HepG2 (cell line): Measurements from ENCODE around the gene MIA3. TPM values are rescaled to one million over a fixed set of nuclear protein-coding genes. Genes with fewer than 3 reads are reported as not detected.

Experiments
- ATAC-seq: fragments of 200-7000 bp; cut with Tn5 transposase; 3 replicates; pipeline ENCODE4 v1.9.1; 2020; ENCODE audit warnings: mild to moderate bottlenecking, moderate library complexity
- BruUV-seq: library from RNA; stranded (reverse); fragments of 400-500 nt; replicated peaks from 2 replicates; lab custom pipeline; 2021; lab: Mats Ljungman, UMichigan
- CTCF ChIA-PET: fragments of 300-600 bp; formaldehyde crosslinking; extraction: SDS; loops from one replicate; lab custom pipeline; 2021; ENCODE audit warnings: low total read pairs, inconsistent platforms, low intra/inter-chr PET ratio; lab: Yijun Ruan, JAX
- POLR2A ChIA-PET: fragments of 350-600 bp; sonication (Branson Sonifier 250); formaldehyde crosslinking; loops from one replicate; lab custom pipeline; 2020; ENCODE audit warnings: antibody characterized with exemption, inconsistent platforms; lab: Yijun Ruan, JAX
- DNase-seq: peaks from one replicate; pipeline ENCODE4 v3.0.0-alpha.2; 2015; ENCODE audit warnings: low spot score
- FAIRE-seq: peaks from 3 replicates; lab custom pipeline; 2011; peaks lifted over from hg19 to GRCh38; lab: Jason Lieb, UNC
- H2AFZ ChIP-seq: one replicate; pipeline ENCODE4 v1.6.1; 2011; ENCODE audit warnings: low read length, inconsistent platforms
- H3K27ac ChIP-seq: fragments of 300-600 bp; 3 replicates; pipeline ENCODE4 v1.8.0; 2011; ENCODE audit warnings: mixed run types, mild to moderate bottlenecking, mixed read lengths, low read length, inconsistent platforms; ENCODE audit not compliant: insufficient read depth; ENCODE audit errors: extremely low read length
- H3K27me3 ChIP-seq, 2 experiments: fragments of 200-600 bp in 1 of 2; 2 replicates in 1 of 2; 3 replicates in 1 of 2; pipeline versions ENCODE4 v1.6.0 to v1.8.0; 2011; ENCODE audit warnings: low read length in 2 of 2, mild to moderate bottlenecking in 2 of 2, moderate library complexity in 2 of 2, inconsistent platforms in 1 of 2; ENCODE audit not compliant: insufficient read depth in 2 of 2, control insufficient read depth in 1 of 2
- H3K36me3 ChIP-seq, 2 experiments: fragments of 200-600 bp in 1 of 2; replicated peaks in 1 of 2; 2 replicates in 1 of 2; 3 replicates in 1 of 2; pipeline versions ENCODE4 v1.5.1 to v1.8.0; 2011; ENCODE audit warnings: low read length in 2 of 2, inconsistent platforms in 1 of 2; ENCODE audit not compliant: insufficient read depth in 2 of 2, control insufficient read depth in 1 of 2
- H3K4me1 ChIP-seq: 2 replicates; pipeline ENCODE4 v1.5.1; 2012; ENCODE audit warnings: low read length, inconsistent platforms; ENCODE audit not compliant: insufficient read depth
- H3K4me2 ChIP-seq: 2 replicates; pipeline ENCODE4 v1.6.0; 2011; ENCODE audit warnings: low read depth, low read length, inconsistent platforms
- H3K4me3 ChIP-seq, 3 experiments: fragments of 200-600 bp in 1 of 3; sonication (generic), shearing (Covaris generic) in 1 of 3; replicated peaks in 1 of 3; 2 replicates each; pipeline ENCODE4 v1.5.1; 2011 to 2016; ENCODE audit warnings: low read length in 3 of 3, inconsistent platforms in 2 of 3, low read depth in 2 of 3, mild to moderate bottlenecking in 2 of 3, control low read depth in 1 of 3, mixed read lengths in 1 of 3; ENCODE audit not compliant: insufficient read depth in 1 of 3
- H3K79me2 ChIP-seq: one replicate; pipeline ENCODE4 v1.6.1; 2011; ENCODE audit warnings: low read length, inconsistent platforms; ENCODE audit not compliant: insufficient read depth
- H3K9ac ChIP-seq: 2 replicates; pipeline ENCODE4 v1.6.0; 2011; ENCODE audit warnings: mild to moderate bottlenecking, low read depth, low read length, inconsistent platforms; ENCODE audit not compliant: insufficient read depth
- H3K9me3 ChIP-seq: 2 replicates; pipeline ENCODE4 v1.5.1; 2012; ENCODE audit warnings: mild to moderate bottlenecking, low read length
- H4K20me1 ChIP-seq: 2 replicates; pipeline ENCODE4 v1.6.0; 2011; ENCODE audit warnings: inconsistent platforms, mild to moderate bottlenecking, low read length, moderate library complexity; ENCODE audit not compliant: insufficient read depth
- ARNT2 ChIP-seq: sonication (generic); formaldehyde crosslinking; IDR thresholded peaks from 2 replicates; pipeline ENCODE4 v1.8.0; 2022; ENCODE audit warnings: mild to moderate bottlenecking, low read depth, missing genetic modification reagents, moderate library complexity
- FLYWCH1 ChIP-seq: sonication (generic); formaldehyde crosslinking; IDR thresholded peaks from 2 replicates; pipeline ENCODE4 v1.8.1; 2023; ENCODE audit warnings: mild to moderate bottlenecking, missing genetic modification reagents
- LRRFIP1 ChIP-seq: sonication (generic); formaldehyde crosslinking; conservative IDR thresholded peaks from 2 replicates; pipeline ENCODE4 v1.4.0; 2020; ENCODE audit warnings: missing genetic modification reagents
- PPARG ChIP-seq: conservative IDR thresholded peaks from 2 replicates; pipeline ENCODE4 v1.6.1; 2016; ENCODE audit warnings: missing biosample characterization, missing genetic modification reagents
- TCF7L2 ChIP-seq: IDR thresholded peaks from 2 replicates; pipeline ENCODE4 v1.6.1; 2011; ENCODE audit warnings: mild to moderate bottlenecking, low read depth, low read length, moderate library complexity
- ZNF329 ChIP-seq: sonication (generic); formaldehyde crosslinking; IDR thresholded peaks from 2 replicates; pipeline ENCODE4 v1.9.0; 2021; ENCODE audit warnings: low read depth, mild to moderate bottlenecking, missing genetic modification reagents
- ZNF343 ChIP-seq: sonication (generic); formaldehyde crosslinking; IDR thresholded peaks from 2 replicates; pipeline ENCODE4 v1.4.0; 2020; ENCODE audit warnings: mild to moderate bottlenecking, missing genetic modification reagents
- ZNF564 ChIP-seq: sonication (generic); formaldehyde crosslinking; IDR thresholded peaks from 2 replicates; pipeline ENCODE4 v1.8.1; 2023; ENCODE audit warnings: mild to moderate bottlenecking, missing genetic modification reagents
- ZNF746 ChIP-seq: sonication (generic); formaldehyde crosslinking; IDR thresholded peaks from 2 replicates; pipeline ENCODE4 v1.8.0; 2022; ENCODE audit warnings: mild to moderate bottlenecking, missing genetic modification reagents
- ZNF772 ChIP-seq: sonication (generic); formaldehyde crosslinking; IDR thresholded peaks from 2 replicates; pipeline ENCODE4 v1.5.0; 2020; ENCODE audit warnings: mild to moderate bottlenecking, missing genetic modification reagents
- WGBS: methylation state at CpG from one replicate; pipeline ENCODE4 v1.1.6; 2017; ENCODE audit warnings: low lambda C conversion rate; 5-methylcytosine and 5-hydroxymethylcytosine counted together
- in situ Hi-C: cut with HindIII; loops from 2 replicates; pipeline ENCODE4 v1.10.0; 2017; ENCODE audit warnings: low pct_unique_long_range_greater_than_20kb; ENCODE audit not compliant: extremely low pct_ligation_motif_present
- intact Hi-C: fragments of 100-400 bp; cut with micrococcal nuclease; formaldehyde crosslinking; loops from one replicate; pipeline ENCODE4 v1.10.0; 2022; ENCODE audit not compliant: unreplicated experiment
- polyA plus RNA-seq, 8 experiments: library from polyadenylated mRNA; depleted of rRNA in 3 of 8; stranded (reverse) in 7 of 8; unstranded in 1 of 8; fragments of >200 nt; fragmentation: Illumina TruSeq in 4 of 8; extraction: Trizol in 4 of 8; gene quantifications; 2 replicates each; pipeline versions ENCODE4 v1.2.1 to v1.2.3, GENCODE V29; 2011 to 2016; ENCODE audit warnings: low read depth in 4 of 8, missing spikeins in 1 of 8, mixed read lengths in 1 of 8; ENCODE audit not compliant: insufficient read depth in 1 of 8
- total RNA-seq, 5 experiments: library from RNA; depleted of rRNA; stranded (reverse); fragments of >200 nt; fragmentation: Illumina TruSeq; extraction: Trizol; gene quantifications; 2 replicates each; pipeline ENCODE4 v1.2.3, GENCODE V29; 2016; ENCODE audit warnings: low read depth in 1 of 5
- TF ChIP-seq, protein P1 (sequence below): sonication (generic); formaldehyde crosslinking; IDR thresholded peaks from 2 replicates; pipeline ENCODE4 v1.5.0; 2020; ENCODE audit warnings: missing genetic modification reagents
- TF ChIP-seq, protein P2 (sequence below): sonication (generic); formaldehyde crosslinking; IDR thresholded peaks from 2 replicates; pipeline ENCODE4 v1.8.0; 2023; ENCODE audit warnings: mild to moderate bottlenecking, missing genetic modification reagents

The MIA3 gene
- total and polyA plus RNA-seq, 2 of the 13 experiments (the other 11 are each of a cell fraction or from before 2014, with no cell fraction given) = 45.6 to 48.7 TPM

GRCh38 chr1:222588135-222588534, 29.8 kb upstream of the MIA3 start:
- FAIRE-seq = no peak
- in situ Hi-C loops = no loop called here
- peak overlapping the region; percentile 82 for H3K4me2 ChIP-seq
- 0 out of 2 replicates have a peak overlapping the region, but pooled peaks have one; percentile 81 for H3K9ac ChIP-seq
- H2AFZ ChIP-seq = no peak overlapping the region
- H3K27me3 ChIP-seq = no peaks in the 10 kb centered on the region; a peak in 1 of 5 replicates
- 100% methylated on average over 1 of the region's 1 CpG for WGBS
- no TSS peak for BruUV-seq
- no peak for DNase-seq
- H4K20me1 ChIP-seq = no peaks in the 10 kb centered on the region
- POLR2A ChIA-PET = interaction anchor here (2.7 kb wide), 1 partner anchor 56 kb away, joined by 17 read pairs; no protein-coding TSS in a partner anchor
- TF ChIP-seq ZNF746 (CRISPR knock-in tag) = no peak
- TF ChIP-seq, protein P1, sequence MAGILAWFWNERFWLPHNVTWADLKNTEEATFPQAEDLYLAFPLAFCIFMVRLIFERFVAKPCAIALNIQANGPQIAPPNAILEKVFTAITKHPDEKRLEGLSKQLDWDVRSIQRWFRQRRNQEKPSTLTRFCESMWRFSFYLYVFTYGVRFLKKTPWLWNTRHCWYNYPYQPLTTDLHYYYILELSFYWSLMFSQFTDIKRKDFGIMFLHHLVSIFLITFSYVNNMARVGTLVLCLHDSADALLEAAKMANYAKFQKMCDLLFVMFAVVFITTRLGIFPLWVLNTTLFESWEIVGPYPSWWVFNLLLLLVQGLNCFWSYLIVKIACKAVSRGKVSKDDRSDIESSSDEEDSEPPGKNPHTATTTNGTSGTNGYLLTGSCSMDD (CRISPR knock-in tag) = no peak
- CTCF ChIA-PET = no interaction called here
- intact Hi-C loops = loop anchor here (2.0 kb wide), 1 partner anchor 31 kb away; the partner anchor contains the start of gene MIA3
- ATAC-seq = no peak
- no peaks in the 10 kb centered on the region for H3K9me3 ChIP-seq
- H3K36me3 ChIP-seq = peaks cover 0 to 16% of the 10 kb centered on the region in 2 experiments; a peak in 1 of 5 replicates
- no peak overlapping the region for H3K4me3 ChIP-seq
- H3K79me2 ChIP-seq = peaks cover 29% of the 10 kb centered on the region
- H3K27ac ChIP-seq = no peak overlapping the region
- H3K4me1 ChIP-seq = peaks cover 38% of the 10 kb centered on the region

DNA sequence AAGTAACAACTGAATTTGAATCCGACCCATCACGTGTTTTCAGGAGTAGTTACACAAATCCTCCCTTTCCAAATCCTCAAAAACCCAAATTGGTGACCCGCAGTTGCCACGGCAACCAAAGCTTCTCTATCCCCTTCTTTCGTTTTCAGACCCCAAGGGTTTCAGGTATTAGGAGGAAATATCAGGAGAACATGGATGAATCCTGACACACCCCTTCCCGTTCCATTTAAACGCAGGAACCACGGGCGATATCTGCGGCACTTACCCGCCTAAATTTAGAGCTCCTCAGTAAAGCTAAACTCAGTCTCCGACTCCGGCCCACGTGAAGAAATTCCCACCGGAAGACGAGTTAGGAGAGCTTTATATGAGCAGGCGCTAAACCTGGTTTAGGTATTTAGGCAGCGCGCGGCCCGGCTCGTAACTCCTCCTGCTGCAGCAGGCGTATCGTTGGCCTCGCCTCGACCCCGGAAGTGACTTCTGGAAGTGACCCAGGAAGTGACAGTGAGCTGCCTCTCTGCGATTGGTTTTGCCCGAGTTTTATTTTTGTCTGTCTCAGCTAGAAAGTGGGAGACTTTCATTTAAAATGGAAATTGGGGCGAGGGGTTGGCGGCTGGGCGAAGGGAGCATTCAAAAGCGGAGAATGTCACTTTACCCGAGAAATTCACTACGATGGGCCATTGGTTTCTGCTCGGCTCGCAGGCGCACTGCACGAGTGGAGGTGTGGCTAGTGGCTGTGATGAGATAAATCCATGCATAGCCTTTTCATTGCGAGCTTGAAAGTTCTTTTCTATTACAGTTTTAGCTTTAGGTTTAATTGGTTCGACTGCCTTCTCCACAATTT, 28.2 kb upstream of the MIA3 start, which contains the start of gene TAF1A:
Gene TAF1A, minus strand, starts transcription at position 472 of the 841 bp plus-strand sequence.
- H3K27ac ChIP-seq = peak within 1 kb of the TSS; percentile 63
- H3K4me1 ChIP-seq = peaks cover 38% of the 10 kb centered on the region
- no peaks in the 10 kb centered on the region; a peak in 1 of 5 replicates for H3K27me3 ChIP-seq
- ChIA-PET POLR2A (interaction anchor here (0.9 to 2.7 kb wide), 9 partner anchors 9 to 124 kb away, joined by 3 to 17 read pairs (median 4); no protein-coding TSS in a partner anchor), CTCF (no interaction called here)
- ATAC-seq (peak; percentile 100), FAIRE-seq (peak; percentile 93), DNase-seq (peak; percentile 89)
- peaks cover 3% of the 10 kb centered on the region for H3K9me3 ChIP-seq
- H3K4me3 ChIP-seq = peak within 1 kb of the TSS; percentile 77 to 93 (median 85)
- H3K36me3 ChIP-seq = 0 out of 5 replicates have a peak, but pooled peaks cover 0 to 8% of the 10 kb centered on the region in 2 experiments
- peak within 1 kb of the TSS; percentile 87 for H3K4me2 ChIP-seq
- in situ Hi-C loops (no loop called here), intact Hi-C loops (loop anchor here (1.0 to 2.0 kb wide), 2 partner anchors 29 to 55 kb away; partner anchors contain the start of gene MIA3)
- TSS peak; percentile 83 for BruUV-seq
- no peaks in the 10 kb centered on the region for H4K20me1 ChIP-seq
- H3K79me2 ChIP-seq = peaks cover 28% of the 10 kb centered on the region
- H3K9ac ChIP-seq = peak within 1 kb of the TSS; percentile 81
- peak within 1 kb of the TSS; percentile 88 for H2AFZ ChIP-seq
- 0% methylated on average over 19 of the region's 41 CpGs for WGBS
- TF ChIP-seq ZNF564 (CRISPR knock-in tag) (no peak), PPARG (no peak), LRRFIP1 (CRISPR knock-in tag) (no peak), ZNF772 (CRISPR knock-in tag) (0 out of 2 replicates have a peak, but pooled peaks have one; percentile 57), ZNF329 (CRISPR knock-in tag) (no peak), ARNT2 (CRISPR knock-in tag) (no peak), TCF7L2 (no peak), ZNF343 (no peak), FLYWCH1 (CRISPR knock-in tag) (no peak)
- TF ChIP-seq, protein P2, sequence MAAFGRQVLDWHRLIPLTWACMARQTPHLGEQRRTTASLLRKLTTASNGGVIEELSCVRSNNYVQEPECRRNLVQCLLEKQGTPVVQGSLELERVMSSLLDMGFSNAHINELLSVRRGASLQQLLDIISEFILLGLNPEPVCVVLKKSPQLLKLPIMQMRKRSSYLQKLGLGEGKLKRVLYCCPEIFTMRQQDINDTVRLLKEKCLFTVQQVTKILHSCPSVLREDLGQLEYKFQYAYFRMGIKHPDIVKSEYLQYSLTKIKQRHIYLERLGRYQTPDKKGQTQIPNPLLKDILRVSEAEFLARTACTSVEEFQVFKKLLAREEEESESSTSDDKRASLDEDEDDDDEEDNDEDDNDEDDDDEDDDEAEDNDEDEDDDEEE (CRISPR knock-in tag) = no peak
